ENCODE data around the gene TSC22D2.

- TF ChIP-seq, protein P1, sequence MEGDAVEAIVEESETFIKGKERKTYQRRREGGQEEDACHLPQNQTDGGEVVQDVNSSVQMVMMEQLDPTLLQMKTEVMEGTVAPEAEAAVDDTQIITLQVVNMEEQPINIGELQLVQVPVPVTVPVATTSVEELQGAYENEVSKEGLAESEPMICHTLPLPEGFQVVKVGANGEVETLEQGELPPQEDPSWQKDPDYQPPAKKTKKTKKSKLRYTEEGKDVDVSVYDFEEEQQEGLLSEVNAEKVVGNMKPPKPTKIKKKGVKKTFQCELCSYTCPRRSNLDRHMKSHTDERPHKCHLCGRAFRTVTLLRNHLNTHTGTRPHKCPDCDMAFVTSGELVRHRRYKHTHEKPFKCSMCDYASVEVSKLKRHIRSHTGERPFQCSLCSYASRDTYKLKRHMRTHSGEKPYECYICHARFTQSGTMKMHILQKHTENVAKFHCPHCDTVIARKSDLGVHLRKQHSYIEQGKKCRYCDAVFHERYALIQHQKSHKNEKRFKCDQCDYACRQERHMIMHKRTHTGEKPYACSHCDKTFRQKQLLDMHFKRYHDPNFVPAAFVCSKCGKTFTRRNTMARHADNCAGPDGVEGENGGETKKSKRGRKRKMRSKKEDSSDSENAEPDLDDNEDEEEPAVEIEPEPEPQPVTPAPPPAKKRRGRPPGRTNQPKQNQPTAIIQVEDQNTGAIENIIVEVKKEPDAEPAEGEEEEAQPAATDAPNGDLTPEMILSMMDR (IDR thresholded peaks at IDR 0.05; ENCODE audit: control extremely low read depth in 1 of 3, insufficient read depth in 1 of 3, low read depth in 1 of 3, low read length in 3 of 3): no peak
- TF ChIP-seq BRCA1 (IDR thresholded peaks at IDR 0.05; ENCODE audit: low read depth, low read length): no peak
- no peak for TF ChIP-seq POLR2AphosphoS5 (IDR thresholded peaks at IDR 0.05; ENCODE audit: low read depth, low read length)
- TF ChIP-seq HDAC2 (IDR thresholded peaks at IDR 0.05; ENCODE audit: borderline replicate concordance in 1 of 2, low read depth in 2 of 2, low read length in 2 of 2): no peak
- no peak for TF ChIP-seq TCF12 (IDR thresholded peaks at IDR 0.05; ENCODE audit: low read depth, low read length)
- no peak for TF ChIP-seq TAF1 (IDR thresholded peaks at IDR 0.05; ENCODE audit: low read depth, low read length)
- no peak for TF ChIP-seq POLR2A (IDR thresholded peaks at IDR 0.05; ENCODE audit: control extremely low read depth in 1 of 2, low read depth in 2 of 2, low read length in 2 of 2)
- TF ChIP-seq, protein P2, sequence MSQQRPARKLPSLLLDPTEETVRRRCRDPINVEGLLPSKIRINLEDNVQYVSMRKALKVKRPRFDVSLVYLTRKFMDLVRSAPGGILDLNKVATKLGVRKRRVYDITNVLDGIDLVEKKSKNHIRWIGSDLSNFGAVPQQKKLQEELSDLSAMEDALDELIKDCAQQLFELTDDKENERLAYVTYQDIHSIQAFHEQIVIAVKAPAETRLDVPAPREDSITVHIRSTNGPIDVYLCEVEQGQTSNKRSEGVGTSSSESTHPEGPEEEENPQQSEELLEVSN (IDR thresholded peaks at IDR 0.05): no peak
- TF ChIP-seq EZH2 (IDR thresholded peaks at IDR 0.05; ENCODE audit: low read depth, low read length, severe bottlenecking): no peak
Observed at GRCh38 chr3:150488867-150489266, 80.8 kb downstream of the TSC22D2 start.

All from H1 (cell line).